Measurements from ENCODE around the gene PPP5C.
"Not testable (repeated sequence)": the region's sequence is repeated elsewhere in the genome, so short reads cannot be mapped to it uniquely, and the experiment has no call there.

Gene PPP5C

GRCh38 chr19:46433470-46433869 lies 86.6 kb downstream of the PPP5C start:
- DNase-seq (ENCODE audit: low spot score), result not testable (repeated sequence)

- DNase-seq (ENCODE audit: low spot score), result no peak
Measured at GRCh38 chr19:46435009-46435408, 88.1 kb downstream of the PPP5C start.

GRCh38 chr19:46435689-46436088 lies 88.8 kb downstream of the PPP5C start:
- DNase-seq (ENCODE audit: low spot score), result not testable (repeated sequence)

Data from NAMALWA (cell line).